Cardiac atrium fibroblast (primary cell): ENCODE measurements around the gene NEK1. TPM values are rescaled to one million over a fixed set of nuclear protein-coding genes. Genes with fewer than 3 reads are reported as not detected.

Experiments
- total RNA-seq: library from RNA; depleted of rRNA; stranded (reverse); fragments of >200 nt; gene quantifications from 2 replicates; pipeline ENCODE4 v1.2.3, GENCODE V29; 2015

The NEK1 gene, protein sequence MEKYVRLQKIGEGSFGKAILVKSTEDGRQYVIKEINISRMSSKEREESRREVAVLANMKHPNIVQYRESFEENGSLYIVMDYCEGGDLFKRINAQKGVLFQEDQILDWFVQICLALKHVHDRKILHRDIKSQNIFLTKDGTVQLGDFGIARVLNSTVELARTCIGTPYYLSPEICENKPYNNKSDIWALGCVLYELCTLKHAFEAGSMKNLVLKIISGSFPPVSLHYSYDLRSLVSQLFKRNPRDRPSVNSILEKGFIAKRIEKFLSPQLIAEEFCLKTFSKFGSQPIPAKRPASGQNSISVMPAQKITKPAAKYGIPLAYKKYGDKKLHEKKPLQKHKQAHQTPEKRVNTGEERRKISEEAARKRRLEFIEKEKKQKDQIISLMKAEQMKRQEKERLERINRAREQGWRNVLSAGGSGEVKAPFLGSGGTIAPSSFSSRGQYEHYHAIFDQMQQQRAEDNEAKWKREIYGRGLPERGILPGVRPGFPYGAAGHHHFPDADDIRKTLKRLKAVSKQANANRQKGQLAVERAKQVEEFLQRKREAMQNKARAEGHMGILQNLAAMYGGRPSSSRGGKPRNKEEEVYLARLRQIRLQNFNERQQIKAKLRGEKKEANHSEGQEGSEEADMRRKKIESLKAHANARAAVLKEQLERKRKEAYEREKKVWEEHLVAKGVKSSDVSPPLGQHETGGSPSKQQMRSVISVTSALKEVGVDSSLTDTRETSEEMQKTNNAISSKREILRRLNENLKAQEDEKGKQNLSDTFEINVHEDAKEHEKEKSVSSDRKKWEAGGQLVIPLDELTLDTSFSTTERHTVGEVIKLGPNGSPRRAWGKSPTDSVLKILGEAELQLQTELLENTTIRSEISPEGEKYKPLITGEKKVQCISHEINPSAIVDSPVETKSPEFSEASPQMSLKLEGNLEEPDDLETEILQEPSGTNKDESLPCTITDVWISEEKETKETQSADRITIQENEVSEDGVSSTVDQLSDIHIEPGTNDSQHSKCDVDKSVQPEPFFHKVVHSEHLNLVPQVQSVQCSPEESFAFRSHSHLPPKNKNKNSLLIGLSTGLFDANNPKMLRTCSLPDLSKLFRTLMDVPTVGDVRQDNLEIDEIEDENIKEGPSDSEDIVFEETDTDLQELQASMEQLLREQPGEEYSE (N-terminal part only)
- total RNA-seq = 3.1 and 4.2 TPM in 2 replicates

DNA sequence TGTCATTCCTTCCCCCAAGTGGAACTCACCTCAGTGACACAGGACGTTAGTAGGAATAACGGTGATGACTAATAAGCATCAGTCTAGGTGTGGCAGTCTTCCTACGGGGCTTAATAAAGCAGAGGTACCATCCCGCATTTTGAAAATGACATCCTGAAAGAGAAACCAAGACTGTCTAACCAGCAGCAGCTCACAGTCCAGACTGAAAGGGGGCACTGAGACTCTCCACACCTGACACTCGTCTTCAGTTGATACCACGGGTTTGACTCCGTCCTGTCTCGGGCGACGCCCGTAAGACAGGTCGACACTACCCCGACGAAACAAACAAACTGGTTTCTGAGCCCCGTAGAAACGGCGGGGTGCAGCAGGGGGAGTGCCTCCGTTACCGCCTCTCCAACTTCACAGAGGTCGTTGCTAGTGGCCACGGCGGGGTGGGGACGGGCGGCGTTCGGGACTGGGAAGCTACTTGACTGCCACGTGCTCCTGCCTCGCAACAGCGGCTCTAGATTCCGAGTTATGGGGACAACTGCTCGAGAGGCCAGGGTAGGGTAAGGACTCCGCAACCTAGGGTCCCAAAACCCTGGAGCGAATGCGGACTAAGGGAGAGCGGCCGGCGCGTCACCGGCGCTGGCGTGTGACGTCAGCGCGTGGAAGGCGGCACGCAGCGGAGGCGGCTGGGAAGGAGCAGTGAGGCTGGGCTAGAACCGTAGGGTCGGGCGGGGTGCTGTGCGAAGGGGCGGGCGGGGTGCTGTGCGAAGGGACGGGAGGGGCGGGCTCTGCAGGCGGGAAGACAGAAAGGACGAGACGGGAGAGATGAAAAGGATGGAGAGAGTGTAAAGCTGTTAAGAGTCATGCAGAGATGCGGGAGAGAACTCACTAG is at the start of gene NEK1:
NEK1 (minus strand) TSS at position 593 of the 880 bp plus-strand sequence. CDS start 9,953 bp downstream, outside the sequence.

DNA sequence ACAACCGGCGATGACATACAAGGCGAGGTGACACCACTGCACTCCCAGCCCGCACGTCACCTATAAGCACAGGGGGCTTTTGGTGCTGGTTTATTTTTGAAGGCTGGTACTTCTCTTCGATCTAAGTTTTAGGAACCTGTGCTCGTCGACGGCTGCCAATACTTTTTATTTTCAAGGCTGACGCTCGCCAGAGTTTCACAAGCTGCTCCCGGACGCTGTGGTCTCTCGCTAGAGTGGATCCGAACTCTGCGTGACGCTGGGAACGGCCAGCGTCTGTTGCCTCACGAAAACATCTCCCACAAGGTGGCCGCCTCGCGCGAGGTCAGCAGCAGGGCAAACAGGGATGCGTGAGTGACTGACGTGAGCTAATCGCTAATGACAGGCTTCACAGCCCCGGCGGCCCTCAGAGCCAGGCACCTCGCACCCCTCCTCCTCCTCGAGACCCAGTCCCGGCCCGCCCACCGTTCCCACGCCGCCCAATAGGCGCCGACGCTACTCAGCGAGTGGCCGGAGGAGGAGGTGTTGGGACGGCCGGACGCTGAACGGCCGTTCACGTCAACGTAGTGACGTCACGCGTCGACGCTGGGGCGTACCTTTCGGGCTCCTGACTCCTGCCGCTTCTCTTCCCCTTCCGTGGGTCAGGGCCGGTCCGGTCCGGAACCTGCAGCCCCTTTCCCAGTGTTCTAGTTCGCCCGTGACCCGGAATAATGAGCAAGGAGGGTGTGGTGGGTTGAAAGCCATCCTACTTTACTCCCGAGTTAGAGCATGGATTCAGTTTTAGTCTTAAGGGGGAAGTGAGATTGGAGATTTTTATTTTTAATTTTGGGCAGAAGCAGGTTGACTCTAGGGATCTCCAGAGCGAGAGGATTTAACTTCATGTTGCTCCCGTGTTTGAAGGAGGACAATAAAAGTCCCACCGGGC is 7.8 kb upstream of the NEK1 start, which contains the start of gene CLCN3:
CLCN3 (plus strand) TSS at position 621 of the 922 bp plus-strand sequence. CDS start 15,351 bp downstream, outside the sequence.

Other genes starting within 250 kb of the NEK1 start
- 26.7 and 29.8 TPM in 2 replicates for gene CLCN3, start 8.0 kb upstream of the NEK1 start, total RNA-seq
- gene HPF1, start 145.4 kb upstream of the NEK1 start, total RNA-seq = 28.7 and 35.3 TPM in 2 replicates